ENCODE data around the gene RIN2. TPM values are rescaled to one million over a fixed set of nuclear protein-coding genes. Genes with fewer than 3 reads are reported as not detected.

Gene RIN2
- total and polyA plus RNA-seq, 2 of the 4 experiments (the other 2 are of a cell fraction), result 16.1 to 72.2 TPM

DNA sequence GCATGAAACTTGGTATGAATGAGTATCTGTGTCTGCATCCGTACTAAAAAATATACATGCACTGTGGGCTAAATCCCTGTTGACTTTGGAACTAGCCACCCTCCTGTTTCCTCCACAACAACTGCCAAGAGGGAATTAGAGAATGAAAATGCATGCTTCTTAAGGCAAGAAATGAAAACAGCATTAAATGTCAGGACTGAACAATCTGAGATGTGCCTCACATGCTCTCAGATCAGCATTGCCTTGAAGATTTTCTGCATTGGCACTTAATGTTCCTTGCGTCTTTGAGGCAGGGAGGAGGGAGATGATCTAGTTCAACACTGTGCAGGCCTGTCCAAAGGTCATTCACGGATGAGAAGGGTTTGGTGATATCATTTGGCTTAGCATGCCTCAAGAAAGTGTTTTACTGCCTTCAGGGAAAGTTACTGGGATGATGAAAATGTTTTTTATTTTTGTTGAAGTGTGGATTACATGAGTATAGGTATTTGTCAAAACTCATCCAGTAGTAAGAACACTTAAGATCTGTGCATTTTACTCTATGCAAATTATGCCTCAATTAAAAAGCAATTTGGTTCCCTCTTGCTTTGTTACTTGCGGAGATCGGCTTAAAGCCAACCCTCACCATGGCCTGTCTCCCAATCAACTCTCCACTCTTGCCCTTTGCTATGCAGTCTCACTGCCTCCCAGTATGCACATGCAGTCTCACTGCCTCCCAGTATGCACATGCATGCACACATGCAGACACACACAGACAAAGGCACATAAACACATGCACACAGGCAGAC is 47.5 kb upstream of the RIN2 start:
- H2AK5ac ChIP-seq (ENCODE audit: low read depth, low read length), result no peak overlapping the region
- H3K27ac ChIP-seq (ENCODE audit: insufficient read depth, low read length), result peak overlapping the region; percentile 60; the same call in 1 of the 2 replicates
- no peak overlapping the region for H3K14ac ChIP-seq (replicated peaks; ENCODE audit: low read depth, low read length)
- no peaks in the 10 kb centered on the region for H4K20me1 ChIP-seq (ENCODE audit: insufficient read depth, low read length)
- no peak overlapping the region for H4K8ac ChIP-seq (ENCODE audit: low read depth in 2 of 2, low read length in 2 of 2)
- H4K5ac ChIP-seq (ENCODE audit: low read depth, low read length), result no peak overlapping the region
- in situ Hi-C loops (cut with MboI; ENCODE audit: low sequenced_read_pairs), result no loop called here
- 51% methylated on average over 2 of the region's 5 CpGs; no CpG with 5 or more reads in 1 of the 2 experiments for WGBS, 2 experiments (ENCODE audit: extremely low coverage in 2 of 2, insufficient read length in 1 of 2)
- dilution Hi-C loops (cut with HindIII; ENCODE audit: low sequenced_read_pairs, unreplicated experiment), result no loop called here
- H2AK9ac ChIP-seq (replicated peaks; ENCODE audit: low read depth, low read length, poor library complexity), result no peak overlapping the region
- no peak overlapping the region for H3K4me3 ChIP-seq (ENCODE audit: insufficient read depth, low read depth, low read length)
- no peak overlapping the region for H2BK20ac ChIP-seq (ENCODE audit: low read depth, low read length)
- H2BK5ac ChIP-seq (ENCODE audit: low read depth, low read length, poor library complexity, severe bottlenecking), result no peak overlapping the region
- TF ChIP-seq MAZ (IDR thresholded peaks at IDR 0.05; ENCODE audit: borderline replicate concordance, low read depth, low read length), result no peak
- no peak for TF ChIP-seq MAFK (IDR thresholded peaks at IDR 0.05; ENCODE audit: low read depth, low read length)
- no peak for TF ChIP-seq POLR2A (IDR thresholded peaks at IDR 0.05; ENCODE audit: low read depth, low read length)
- H3K4ac ChIP-seq (ENCODE audit: low read depth, low read length), result no peak overlapping the region
- intact Hi-C loops (cut with micrococcal nuclease), result no loop called here
- H3K4me2 ChIP-seq (ENCODE audit: low read depth, low read length), result peak overlapping the region; percentile 39; the same call in 1 of the 2 replicates
- H3K9me1 ChIP-seq (ENCODE audit: insufficient read depth, low read length), result peaks cover 6% of the 10 kb centered on the region
- peaks cover 14% of the 10 kb centered on the region; the same call in 1 of the 2 replicates for H3K4me1 ChIP-seq (ENCODE audit: control insufficient read depth, insufficient read depth, low read length)
- H3K9ac ChIP-seq (ENCODE audit: low read depth, low read length), result no peak overlapping the region
- no peak overlapping the region for H3K23ac ChIP-seq (ENCODE audit: low read depth, low read length)
- H3K27me3 ChIP-seq (ENCODE audit: control insufficient read depth, insufficient read depth, low read length), result peaks cover 27% of the 10 kb centered on the region
- POLR2A ChIA-PET (ENCODE audit: unreplicated experiment), result no interaction called here
- no peaks in the 10 kb centered on the region for H3K36me3 ChIP-seq (ENCODE audit: control insufficient read depth, insufficient read depth, low read length)
- H3K79me1 ChIP-seq (ENCODE audit: low read depth in 1 of 2, low read length in 2 of 2), result no peaks in the 10 kb centered on the region
- DNase-seq, result no peak
- peak; percentile 21 for ATAC-seq (ENCODE audit: low read depth)
- H3K9me3 ChIP-seq (ENCODE audit: control insufficient read depth, insufficient read depth, low read length), result peaks cover 2% of the 10 kb centered on the region
- no peak overlapping the region for H3K18ac ChIP-seq (ENCODE audit: low read depth, low read length)
- CTCF ChIA-PET, result no interaction called here
- no peak overlapping the region for H2AFZ ChIP-seq (replicated peaks; ENCODE audit: low read length, poor library complexity)
- no peak overlapping the region for H2BK120ac ChIP-seq (ENCODE audit: low read depth, low read length)
- H2BK15ac ChIP-seq (ENCODE audit: low read depth, low read length), result no peak overlapping the region
- no TSS peak for BruUV-seq (replicated peaks)
- no peak overlapping the region for H3K56ac ChIP-seq (ENCODE audit: extremely low read depth, insufficient read depth, low read length)
- no peak overlapping the region for H4K91ac ChIP-seq (ENCODE audit: insufficient read depth, low read depth, low read length)

All from IMR-90 (cell line).